C4-2B (cell line): ENCODE results near the gene CFAP70.

Experiments used
- CTCF ChIP-seq: fragments of 450-650 bp; conservative IDR thresholded peaks from 2 replicates; pipeline ENCODE4 v1.5.1; 2017; ENCODE audit warnings: mild to moderate bottlenecking
- ZFX ChIP-seq: fragments of 450-650 bp; IDR thresholded peaks from 2 replicates; pipeline ENCODE4 v1.6.1; 2017

DNA sequence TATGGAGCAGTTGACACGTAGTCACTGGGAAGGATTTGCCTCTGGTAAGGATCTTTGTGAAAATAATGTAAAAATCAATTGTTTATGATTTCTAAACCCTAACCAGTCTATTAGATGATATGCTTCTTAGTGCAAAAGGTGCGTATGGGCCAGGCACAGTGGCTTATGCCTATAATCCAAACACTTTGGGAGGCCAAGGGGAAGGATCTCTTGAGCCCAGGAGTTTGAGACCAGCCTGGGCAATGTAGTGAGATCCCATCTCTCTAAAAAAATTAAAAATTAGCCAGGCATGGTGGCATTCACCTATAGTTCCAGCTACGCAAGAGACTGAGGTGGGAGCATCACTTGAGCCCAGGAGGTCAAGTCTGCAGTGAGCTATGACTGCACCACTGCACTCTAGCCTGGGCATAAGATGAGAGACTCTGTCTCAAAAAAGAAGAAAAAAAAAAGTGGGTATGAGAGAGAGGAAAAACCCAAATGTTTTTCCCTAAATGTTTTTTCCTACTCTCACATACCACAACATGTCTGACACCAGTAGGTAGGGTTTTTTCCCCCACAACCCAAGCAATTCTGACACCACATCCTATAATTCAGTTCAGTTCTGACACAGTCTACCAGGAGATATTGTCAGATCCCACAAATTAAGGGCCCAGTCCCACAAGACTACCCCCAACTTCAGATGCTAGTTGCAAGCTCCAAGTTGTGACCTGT lies 148.1 kb downstream of the CFAP70 start:
- TF ChIP-seq CTCF = no peak
- no peak for TF ChIP-seq ZFX
